GM19023 (cell line): ENCODE data around the gene ASIC5.
"Not testable (repeated sequence)": the region's sequence is repeated elsewhere in the genome, so short reads cannot be mapped to it uniquely, and the experiment has no call there.

Experiments used
- ATAC-seq: cut with Tn5 transposase; IDR thresholded peaks from one replicate; pipeline ENCODE4 v1.9.1; 2021; ENCODE audit warnings: mild to moderate bottlenecking, moderate library complexity; ENCODE audit not compliant: unreplicated experiment

ASIC5 gene

DNA sequence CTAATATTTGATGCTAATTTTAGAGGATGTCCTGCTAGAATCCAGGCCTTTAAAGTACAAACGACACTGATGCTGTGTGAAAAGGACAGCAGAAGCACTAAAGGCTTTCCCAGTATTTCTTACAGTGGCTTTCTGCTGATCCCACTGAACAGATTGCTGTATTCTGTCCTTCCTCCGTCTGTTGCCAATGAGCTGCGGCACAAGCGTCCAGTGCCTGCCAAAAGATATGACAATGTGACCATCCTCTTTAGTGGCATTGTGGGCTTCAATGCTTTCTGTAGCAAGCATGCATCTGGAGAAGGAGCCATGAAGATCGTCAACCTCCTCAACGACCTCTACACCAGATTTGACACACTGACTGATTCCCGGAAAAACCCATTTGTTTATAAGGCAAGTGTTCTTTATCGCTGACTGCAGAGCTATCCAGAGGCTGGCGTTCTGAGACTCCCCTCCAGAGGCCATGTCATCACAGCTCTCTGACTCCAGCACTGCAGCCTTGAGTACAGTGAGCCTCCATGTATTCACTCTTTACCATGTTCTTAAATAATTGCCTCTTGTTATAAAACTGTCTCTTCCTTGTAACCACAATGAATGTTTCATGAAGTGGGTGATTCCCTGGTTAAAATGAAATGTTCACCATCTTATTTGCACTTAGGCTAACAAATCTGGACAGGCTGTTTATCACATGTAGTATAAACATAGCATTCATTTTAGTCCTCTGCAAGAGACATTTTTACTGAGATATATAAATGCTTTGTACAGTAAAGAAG lies 63.7 kb downstream of the ASIC5 start:
- no peak for ATAC-seq

DNA sequence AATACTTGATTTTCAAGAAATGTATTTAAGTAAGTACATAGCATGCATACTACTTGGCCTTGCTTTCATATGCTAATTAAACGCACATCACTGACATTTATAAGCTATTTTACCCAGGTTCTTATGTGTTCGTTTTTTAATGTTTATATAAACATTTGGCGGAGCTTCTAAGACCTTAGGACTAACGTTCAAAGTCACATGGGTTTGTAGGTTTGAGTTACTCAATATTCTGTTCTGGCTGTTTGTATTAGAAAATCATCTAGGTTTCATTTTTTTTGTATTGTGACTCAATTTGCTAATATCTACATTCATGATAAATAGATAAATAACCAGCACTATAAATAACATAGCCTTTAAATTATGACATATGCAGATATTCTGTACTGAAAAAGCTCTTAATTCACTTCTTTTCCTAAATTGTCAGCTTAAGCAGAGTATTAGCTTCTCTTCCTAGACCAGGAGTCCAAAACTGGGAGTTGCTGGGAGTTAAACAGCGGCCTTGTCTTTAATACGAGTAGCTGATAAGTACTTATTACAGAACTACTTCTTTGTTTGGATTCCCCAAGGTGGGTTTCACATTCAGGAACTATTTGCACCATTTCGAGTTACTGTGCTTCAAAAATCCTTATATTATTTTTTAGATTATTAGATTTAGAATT lies 65.3 kb downstream of the ASIC5 start:
- ATAC-seq: no peak

- no peak for ATAC-seq
These were observed 66.3 kb downstream of the ASIC5 start for GRCh38 chr4:155799794-155800123.

DNA sequence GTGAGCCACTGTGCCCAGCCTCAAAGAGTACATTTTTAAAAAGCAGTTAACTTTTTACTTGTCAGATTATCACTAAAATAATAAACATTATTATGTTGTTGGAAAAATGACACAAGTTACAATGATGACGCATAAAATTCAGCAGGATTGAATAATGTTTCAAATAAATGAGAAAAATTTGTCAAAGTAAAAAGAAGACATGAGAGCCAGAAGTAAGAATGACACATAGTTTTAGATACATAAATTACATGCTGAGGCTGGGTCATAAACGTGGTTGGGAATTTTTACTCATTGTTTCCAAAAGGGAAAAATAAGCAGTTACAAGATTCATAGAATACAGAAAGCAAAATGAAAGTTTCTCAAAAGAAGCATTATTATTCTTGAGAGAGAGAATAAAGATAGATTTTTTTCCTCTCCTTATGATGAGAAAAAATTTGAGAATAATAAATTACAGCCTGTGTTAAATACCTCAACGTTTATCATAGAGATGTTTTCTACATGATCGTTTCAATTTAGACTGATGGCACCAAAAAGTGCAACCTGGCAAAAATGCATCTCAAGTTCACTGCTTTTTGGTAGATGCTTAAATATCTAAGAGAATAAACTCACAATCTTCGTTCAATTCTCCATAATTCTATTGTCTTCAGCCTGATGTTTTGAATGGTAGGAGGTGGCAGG lies 66.8 kb downstream of the ASIC5 start:
- ATAC-seq: no peak

DNA sequence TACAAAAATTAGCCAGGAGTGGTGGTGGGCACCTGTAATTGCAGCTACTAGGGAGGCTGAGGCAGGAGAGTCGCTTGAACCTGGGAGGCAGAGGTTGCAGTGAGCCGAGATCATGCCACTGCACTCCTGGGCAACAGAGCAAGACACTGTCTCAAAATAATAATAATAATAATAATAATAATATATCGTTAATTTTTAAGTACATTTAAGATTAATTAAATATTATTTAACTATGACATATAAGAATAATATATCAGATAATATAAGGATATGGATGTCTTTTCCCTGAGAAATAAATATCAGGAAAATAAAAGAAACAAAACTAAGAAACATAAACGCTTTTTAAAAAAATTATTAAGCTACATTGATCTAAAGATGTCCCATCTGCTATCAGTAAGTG lies 68.5 kb downstream of the ASIC5 start:
- ATAC-seq: not testable (repeated sequence)

GRCh38 chr4:155795991-155796390 lies 70.1 kb downstream of the ASIC5 start:
- ATAC-seq: peak; percentile 77

- no peak for ATAC-seq
These were observed 71.4 kb downstream of the ASIC5 start for GRCh38 chr4:155794589-155795236.

- ATAC-seq: no peak
These were observed 76.1 kb downstream of the ASIC5 start for GRCh38 chr4:155789982-155790381.

DNA sequence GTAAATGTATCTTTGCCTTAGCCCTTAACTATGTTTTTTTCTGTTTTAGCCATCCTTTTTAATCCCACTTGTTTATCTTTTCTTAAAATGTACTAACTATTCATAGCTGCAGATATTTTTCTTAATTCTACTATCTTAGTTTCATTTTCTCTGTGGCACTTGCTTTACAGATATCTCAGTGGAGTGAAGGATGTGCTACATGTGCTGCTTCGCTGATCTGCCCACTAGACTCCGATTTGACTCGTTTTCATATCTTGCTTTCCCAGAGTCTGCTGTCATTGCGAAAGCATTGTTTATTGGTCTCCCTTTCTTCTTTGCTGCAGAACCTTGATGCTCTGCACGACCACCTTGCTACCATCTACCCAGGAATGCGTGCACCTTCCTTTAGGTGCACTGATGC lies 76.7 kb downstream of the ASIC5 start:
- no peak for ATAC-seq

- ATAC-seq: peak; percentile 99
These were observed 78.9 kb downstream of the ASIC5 start for GRCh38 chr4:155787113-155787710.

GRCh38 chr4:155785828-155786227 lies 80.2 kb downstream of the ASIC5 start:
- no peak for ATAC-seq

DNA sequence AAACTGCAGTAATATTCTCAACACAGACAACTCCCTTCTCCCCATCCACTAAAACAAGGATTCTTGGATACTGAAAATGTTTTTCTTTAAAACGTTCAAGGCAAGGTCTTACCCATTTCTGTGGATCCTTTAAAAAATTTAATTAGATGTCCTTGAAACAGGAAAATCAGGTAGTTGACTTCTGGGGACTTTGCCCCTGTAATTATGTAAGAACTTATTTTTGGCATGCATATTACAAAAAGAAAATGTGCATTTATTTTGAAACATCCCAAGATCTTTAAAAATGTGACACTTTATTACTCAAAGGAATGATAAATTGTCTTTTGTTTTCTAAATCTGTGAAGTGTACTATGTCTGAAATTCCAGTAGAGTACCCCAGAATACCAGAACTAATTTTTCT lies 81.4 kb downstream of the ASIC5 start:
- ATAC-seq: no peak

GRCh38 chr4:155781249-155781831 lies 84.7 kb downstream of the ASIC5 start:
- ATAC-seq: no peak

DNA sequence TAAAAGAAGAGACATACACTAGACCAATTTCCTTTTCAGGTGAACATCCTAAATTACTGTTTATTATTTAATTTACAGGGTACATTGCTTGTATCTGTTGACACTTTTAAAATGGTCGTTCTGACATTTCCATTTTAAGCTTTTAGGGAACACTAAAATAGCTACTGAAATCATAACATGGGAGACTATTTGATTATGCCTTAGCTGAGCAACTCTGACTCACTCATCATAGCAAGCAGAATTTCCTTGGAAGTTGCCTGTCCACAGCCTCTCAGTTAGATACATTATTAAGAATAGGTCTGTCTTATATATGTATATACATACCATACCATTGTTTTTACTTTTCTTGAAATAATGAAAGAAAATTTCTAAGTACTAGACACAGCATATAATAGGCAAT lies 85.3 kb downstream of the ASIC5 start:
- no peak for ATAC-seq
